Panc1 (cell line): ENCODE measurements around the gene RSAD2. TPM values are rescaled to one million over a fixed set of nuclear protein-coding genes. Genes with fewer than 3 reads are reported as not detected.

Experiments
- ATAC-seq: fragments of 200-7000 bp; cut with Tn5 transposase; 2 replicates; pipeline ENCODE4 v1.9.1; 2020; ENCODE audit warnings: mild to moderate bottlenecking, moderate library complexity
- BruUV-seq: library from RNA; stranded (reverse); fragments of 400-500 nt; replicated peaks from 2 replicates; lab custom pipeline; 2021; lab: Mats Ljungman, UMichigan
- CTCF ChIA-PET: fragments of 300-600 bp; sonication (Branson Sonifier 250); formaldehyde crosslinking; loops from one replicate; lab custom pipeline; 2022; ENCODE audit warnings: antibody characterized with exemption; lab: Charles Lee
- POLR2A ChIA-PET: fragments of 300-600 bp; sonication (Branson Sonifier 250); formaldehyde crosslinking; loops from one replicate; lab custom pipeline; 2022; ENCODE audit warnings: antibody characterized with exemption; lab: Charles Lee
- DNase-seq: peaks from one replicate; pipeline ENCODE4 v3.0.0-alpha.2; 2010; ENCODE audit warnings: low read depth, low spot score
- H3K27ac ChIP-seq: 2 replicates; pipeline ENCODE4 v1.5.1; 2011; ENCODE audit warnings: mild to moderate bottlenecking, low read length, inconsistent platforms
- H3K27me3 ChIP-seq: fragments of 200-500 bp; sonication (Bioruptor generic); 2 replicates; pipeline ENCODE4 v1.6.0; 2014; ENCODE audit warnings: low read length, inconsistent platforms; ENCODE audit not compliant: control insufficient read depth, insufficient read depth
- H3K36me3 ChIP-seq: fragments of 200-500 bp; sonication (Bioruptor generic); 2 replicates; pipeline ENCODE4 v1.5.1; 2014; ENCODE audit warnings: inconsistent platforms, mild to moderate bottlenecking, low read length, moderate library complexity; ENCODE audit not compliant: control insufficient read depth, insufficient read depth
- H3K4me1 ChIP-seq: 2 replicates; pipeline ENCODE4 v1.5.1; 2011; ENCODE audit warnings: inconsistent platforms, mild to moderate bottlenecking, low read length, moderate library complexity; ENCODE audit not compliant: control insufficient read depth, insufficient read depth
- H3K4me3 ChIP-seq, 2 experiments: 2 replicates each; pipeline ENCODE4 v1.5.1; 2011 to 2012; ENCODE audit warnings: low read depth in 2 of 2, low read length in 2 of 2, mild to moderate bottlenecking in 2 of 2, inconsistent platforms in 1 of 2, moderate library complexity in 1 of 2
- H3K9me3 ChIP-seq: fragments of 200-500 bp; sonication (Bioruptor generic); 2 replicates; pipeline ENCODE4 v1.5.1; 2014; ENCODE audit warnings: low read depth, mild to moderate bottlenecking, inconsistent platforms, low read length, moderate library complexity; ENCODE audit not compliant: control insufficient read depth, insufficient read depth
- POLR2AphosphoS5 ChIP-seq: IDR thresholded peaks from 2 replicates; pipeline ENCODE4 v1.6.1; 2012; ENCODE audit warnings: mild to moderate bottlenecking, low read depth, low read length, moderate library complexity
- SIN3A ChIP-seq: IDR thresholded peaks from 2 replicates; pipeline ENCODE4 v1.6.1; 2012; ENCODE audit warnings: low read depth, mild to moderate bottlenecking, low read length, moderate library complexity, borderline replicate concordance; ENCODE audit not compliant: insufficient read depth
- TCF7L2 ChIP-seq: IDR thresholded peaks from 2 replicates; pipeline ENCODE4 v1.6.1; 2011; ENCODE audit warnings: mild to moderate bottlenecking, low read depth, low read length, inconsistent platforms
- in situ Hi-C: cut with HindIII; loops from 2 replicates; pipeline ENCODE4 v1.10.0; 2016; ENCODE audit warnings: low sequenced_read_pairs, low pct_unique_long_range_greater_than_20kb
- intact Hi-C: fragments of 100-400 bp; cut with micrococcal nuclease; formaldehyde crosslinking; loops from one replicate; pipeline ENCODE4 v1.10.0; 2022; ENCODE audit not compliant: unreplicated experiment
- total RNA-seq: library from RNA; stranded (reverse); gene quantifications from one replicate; pipeline ENCODE4 v1.2.1, GENCODE V29; 2021; ENCODE audit not compliant: unreplicated experiment
- TF ChIP-seq, protein P1 (sequence below), 2 experiments: IDR thresholded peaks; 2 replicates each; pipeline ENCODE4 v1.6.1; 2011 to 2012; ENCODE audit warnings: low read depth in 2 of 2, control low read depth in 1 of 2, low read length in 1 of 2, mild to moderate bottlenecking in 1 of 2, moderate library complexity in 1 of 2; ENCODE audit not compliant: insufficient read depth in 1 of 2
- TF ChIP-seq, protein P2 (sequence below): fragments of 450-650 bp; IDR thresholded peaks from 2 replicates; pipeline ENCODE4 v1.5.1; 2017; ENCODE audit warnings: mild to moderate bottlenecking

RSAD2 gene
- total RNA-seq, 1 experiment from 2014 or later: 0.44 TPM

DNA sequence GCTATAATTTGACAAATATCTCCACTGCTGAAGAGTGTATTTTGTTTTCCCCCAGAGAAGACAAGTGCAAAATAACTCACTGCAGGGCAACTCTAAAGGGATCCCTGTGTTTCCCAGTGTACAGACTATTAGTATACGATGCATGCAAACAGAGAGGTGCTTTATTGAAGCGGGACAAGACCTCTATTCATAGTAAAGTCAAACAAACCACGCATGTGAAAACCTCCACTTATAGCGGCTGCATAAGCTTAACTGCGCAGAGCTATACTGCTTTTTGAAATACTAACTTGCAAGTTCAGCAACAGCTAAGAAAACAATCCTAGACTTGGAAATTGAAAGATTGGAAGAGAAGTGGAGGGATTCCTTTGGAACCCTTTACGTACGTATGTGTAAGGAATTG, 55.3 kb downstream of the RSAD2 start:
- Histone ChIP-seq H3K4me3 (no peak overlapping the region), H3K4me1 (no peaks in the 10 kb centered on the region), H3K27ac (no peak overlapping the region), H3K9me3 (no peaks in the 10 kb centered on the region), H3K27me3 (no peaks in the 10 kb centered on the region), H3K36me3 (no peaks in the 10 kb centered on the region)
- ATAC-seq (no peak), DNase-seq (no peak)
- intact Hi-C loops: no loop called here
- TF ChIP-seq SIN3A: no peak
- TF ChIP-seq, protein P1, sequence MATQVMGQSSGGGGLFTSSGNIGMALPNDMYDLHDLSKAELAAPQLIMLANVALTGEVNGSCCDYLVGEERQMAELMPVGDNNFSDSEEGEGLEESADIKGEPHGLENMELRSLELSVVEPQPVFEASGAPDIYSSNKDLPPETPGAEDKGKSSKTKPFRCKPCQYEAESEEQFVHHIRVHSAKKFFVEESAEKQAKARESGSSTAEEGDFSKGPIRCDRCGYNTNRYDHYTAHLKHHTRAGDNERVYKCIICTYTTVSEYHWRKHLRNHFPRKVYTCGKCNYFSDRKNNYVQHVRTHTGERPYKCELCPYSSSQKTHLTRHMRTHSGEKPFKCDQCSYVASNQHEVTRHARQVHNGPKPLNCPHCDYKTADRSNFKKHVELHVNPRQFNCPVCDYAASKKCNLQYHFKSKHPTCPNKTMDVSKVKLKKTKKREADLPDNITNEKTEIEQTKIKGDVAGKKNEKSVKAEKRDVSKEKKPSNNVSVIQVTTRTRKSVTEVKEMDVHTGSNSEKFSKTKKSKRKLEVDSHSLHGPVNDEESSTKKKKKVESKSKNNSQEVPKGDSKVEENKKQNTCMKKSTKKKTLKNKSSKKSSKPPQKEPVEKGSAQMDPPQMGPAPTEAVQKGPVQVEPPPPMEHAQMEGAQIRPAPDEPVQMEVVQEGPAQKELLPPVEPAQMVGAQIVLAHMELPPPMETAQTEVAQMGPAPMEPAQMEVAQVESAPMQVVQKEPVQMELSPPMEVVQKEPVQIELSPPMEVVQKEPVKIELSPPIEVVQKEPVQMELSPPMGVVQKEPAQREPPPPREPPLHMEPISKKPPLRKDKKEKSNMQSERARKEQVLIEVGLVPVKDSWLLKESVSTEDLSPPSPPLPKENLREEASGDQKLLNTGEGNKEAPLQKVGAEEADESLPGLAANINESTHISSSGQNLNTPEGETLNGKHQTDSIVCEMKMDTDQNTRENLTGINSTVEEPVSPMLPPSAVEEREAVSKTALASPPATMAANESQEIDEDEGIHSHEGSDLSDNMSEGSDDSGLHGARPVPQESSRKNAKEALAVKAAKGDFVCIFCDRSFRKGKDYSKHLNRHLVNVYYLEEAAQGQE (IDR thresholded peaks at IDR 0.05; ENCODE audit: insufficient read depth in 1 of 2, low read depth in 2 of 2, low read length in 1 of 2): no peak
- POLR2A ChIA-PET: no interaction called here
- in situ Hi-C loops: no loop called here
- CTCF ChIA-PET: no interaction called here
- BruUV-seq: no TSS peak

DNA sequence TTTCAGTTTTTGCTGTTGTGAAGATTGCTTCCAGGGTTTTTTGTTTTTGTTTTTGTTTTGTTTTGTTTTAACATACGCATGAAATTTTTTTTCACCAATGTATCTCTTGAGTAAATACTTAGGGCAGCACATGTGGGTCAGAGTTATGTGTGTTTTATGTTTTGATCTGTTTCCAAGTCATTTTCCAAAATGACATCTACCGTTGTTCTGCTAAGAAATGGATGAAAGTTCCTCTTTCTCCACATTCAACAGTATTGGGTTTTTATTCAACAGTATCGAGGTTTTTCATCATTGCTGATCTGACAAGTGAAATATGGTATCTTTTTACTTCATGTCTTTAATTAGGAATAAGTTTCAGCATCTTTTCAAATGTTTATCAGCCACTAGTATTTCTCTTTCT, 56.3 kb downstream of the RSAD2 start:
- no peak for ATAC-seq
- H3K4me1 ChIP-seq: no peaks in the 10 kb centered on the region
- no peaks in the 10 kb centered on the region for H3K36me3 ChIP-seq
- intact Hi-C loops (no loop called here), in situ Hi-C loops (no loop called here)
- no peak for TF ChIP-seq TCF7L2
- TF ChIP-seq, protein P2, sequence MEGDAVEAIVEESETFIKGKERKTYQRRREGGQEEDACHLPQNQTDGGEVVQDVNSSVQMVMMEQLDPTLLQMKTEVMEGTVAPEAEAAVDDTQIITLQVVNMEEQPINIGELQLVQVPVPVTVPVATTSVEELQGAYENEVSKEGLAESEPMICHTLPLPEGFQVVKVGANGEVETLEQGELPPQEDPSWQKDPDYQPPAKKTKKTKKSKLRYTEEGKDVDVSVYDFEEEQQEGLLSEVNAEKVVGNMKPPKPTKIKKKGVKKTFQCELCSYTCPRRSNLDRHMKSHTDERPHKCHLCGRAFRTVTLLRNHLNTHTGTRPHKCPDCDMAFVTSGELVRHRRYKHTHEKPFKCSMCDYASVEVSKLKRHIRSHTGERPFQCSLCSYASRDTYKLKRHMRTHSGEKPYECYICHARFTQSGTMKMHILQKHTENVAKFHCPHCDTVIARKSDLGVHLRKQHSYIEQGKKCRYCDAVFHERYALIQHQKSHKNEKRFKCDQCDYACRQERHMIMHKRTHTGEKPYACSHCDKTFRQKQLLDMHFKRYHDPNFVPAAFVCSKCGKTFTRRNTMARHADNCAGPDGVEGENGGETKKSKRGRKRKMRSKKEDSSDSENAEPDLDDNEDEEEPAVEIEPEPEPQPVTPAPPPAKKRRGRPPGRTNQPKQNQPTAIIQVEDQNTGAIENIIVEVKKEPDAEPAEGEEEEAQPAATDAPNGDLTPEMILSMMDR: no peak
- no peak for TF ChIP-seq SIN3A
- TF ChIP-seq, protein P1 (IDR thresholded peaks at IDR 0.05; ENCODE audit: insufficient read depth in 1 of 2, low read depth in 2 of 2, low read length in 1 of 2): no peak
- TF ChIP-seq POLR2AphosphoS5: no peak
- no peak for DNase-seq
- no TSS peak for BruUV-seq
- no peak overlapping the region for H3K4me3 ChIP-seq
- H3K27ac ChIP-seq: no peak overlapping the region
- POLR2A ChIA-PET: no interaction called here
- CTCF ChIA-PET: no interaction called here
- H3K9me3 ChIP-seq: no peaks in the 10 kb centered on the region
- no peaks in the 10 kb centered on the region for H3K27me3 ChIP-seq
